Neural cell (in vitro differentiated cells): ENCODE results near the gene ABCA13. TPM values are rescaled to one million over a fixed set of nuclear protein-coding genes. Genes with fewer than 3 reads are reported as not detected.

Source experiments
- H2AFZ ChIP-seq: fragments of 200-600, 300-800 bp; sonication (generic), shearing (Covaris generic); 2 replicates; pipeline ENCODE4 v1.6.0; 2014; ENCODE audit warnings: low read depth, mild to moderate bottlenecking, antibody characterized with exemption, low read length, moderate library complexity
- H3F3A ChIP-seq: fragments of 200-600 bp; shearing (Covaris generic); 2 replicates; pipeline ENCODE4 v1.6.1; 2016; ENCODE audit warnings: mild to moderate bottlenecking, moderate library complexity, mixed read lengths, antibody characterized with exemption, low read length; ENCODE audit not compliant: insufficient read depth, poor library complexity, severe bottlenecking
- H3K27ac ChIP-seq: fragments of 200-600, 300-800 bp; sonication (generic), shearing (Covaris generic); 2 replicates; pipeline ENCODE4 v1.5.1; 2014; ENCODE audit warnings: mild to moderate bottlenecking, low read length, moderate library complexity
- H3K27me3 ChIP-seq: fragments of 300-800, 200-600 bp; sonication (generic), shearing (Covaris generic); 2 replicates; pipeline ENCODE4 v1.6.0; 2014; ENCODE audit warnings: mild to moderate bottlenecking, low read depth, low read length, moderate library complexity; ENCODE audit not compliant: insufficient read depth
- H3K36me3 ChIP-seq: fragments of 300-800, 200-600 bp; sonication (generic), shearing (Covaris generic); 2 replicates; pipeline ENCODE4 v1.5.1; 2014; ENCODE audit warnings: mild to moderate bottlenecking, antibody characterized with exemption, low read length, moderate library complexity; ENCODE audit not compliant: insufficient read depth
- H3K4me2 ChIP-seq: fragments of 300-800, 200-600 bp; sonication (generic), shearing (Covaris generic); 2 replicates; pipeline ENCODE4 v1.6.0; 2014; ENCODE audit warnings: mild to moderate bottlenecking, low read length
- H3K4me3 ChIP-seq: fragments of 300-800, 200-600 bp; sonication (generic), shearing (Covaris generic); 2 replicates; pipeline ENCODE4 v1.5.1; 2014; ENCODE audit warnings: mild to moderate bottlenecking, low read length, moderate library complexity
- H3K79me2 ChIP-seq: fragments of 200-600 bp; shearing (Covaris generic); replicated peaks from 2 replicates; pipeline ENCODE4 v1.6.0; 2014; ENCODE audit warnings: mild to moderate bottlenecking, low read length, moderate library complexity; ENCODE audit not compliant: insufficient read depth
- H3K9ac ChIP-seq: fragments of 300-800, 200-600 bp; sonication (generic), shearing (Covaris generic); 2 replicates; pipeline ENCODE4 v1.6.1; 2016; ENCODE audit warnings: mild to moderate bottlenecking, low read length, mixed read lengths
- H3K9me2 ChIP-seq: fragments of 200-600 bp; shearing (Covaris generic); 2 replicates; pipeline ENCODE4 v1.6.1; 2016; ENCODE audit warnings: mild to moderate bottlenecking, low read length, mixed read lengths; ENCODE audit not compliant: insufficient read depth
- H3K9me3 ChIP-seq: fragments of 200-600, 300-800 bp; sonication (generic), shearing (Covaris generic); 2 replicates; pipeline ENCODE4 v1.6.1; 2016; ENCODE audit warnings: mild to moderate bottlenecking, mixed run types, low read length, moderate library complexity, mixed read lengths
- H4K20me1 ChIP-seq: fragments of 200-600 bp; shearing (Covaris generic); 2 replicates; pipeline ENCODE4 v1.6.1; 2016; ENCODE audit warnings: mild to moderate bottlenecking, mixed run types; ENCODE audit not compliant: insufficient read depth
- EP300 ChIP-seq: fragments of 450-650 bp; conservative IDR thresholded peaks from 2 replicates; pipeline ENCODE4 v1.6.1; 2014; ENCODE audit warnings: antibody characterized with exemption, mild to moderate bottlenecking, moderate library complexity; ENCODE audit not compliant: poor library complexity, severe bottlenecking
- EZH2 ChIP-seq: fragments of 200-600, 300-800 bp; shearing (Covaris generic), sonication (generic); IDR thresholded peaks from 2 replicates; pipeline ENCODE4 v1.6.1; 2014; ENCODE audit warnings: antibody characterized with exemption, low read length, borderline replicate concordance, mild to moderate bottlenecking; ENCODE audit not compliant: insufficient read depth, poor library complexity, severe bottlenecking
- MXI1 ChIP-seq: fragments of 450-650 bp; conservative IDR thresholded peaks from 2 replicates; pipeline ENCODE4 v1.6.1; 2014; ENCODE audit warnings: antibody characterized with exemption, mild to moderate bottlenecking; ENCODE audit not compliant: poor library complexity, severe bottlenecking
- POLR2AphosphoS5 ChIP-seq: IDR thresholded peaks from 2 replicates; pipeline ENCODE4 v1.6.1; 2012
- RAD21 ChIP-seq: fragments of 450-650 bp; conservative IDR thresholded peaks from 2 replicates; pipeline ENCODE4 v1.6.1; 2014; ENCODE audit warnings: antibody characterized with exemption, mild to moderate bottlenecking, moderate library complexity
- SMC3 ChIP-seq: fragments of 450-650 bp; conservative IDR thresholded peaks from 2 replicates; pipeline ENCODE4 v1.6.1; 2014; ENCODE audit warnings: antibody characterized with exemption, mild to moderate bottlenecking, moderate library complexity; ENCODE audit not compliant: poor library complexity
- TAF1 ChIP-seq: IDR thresholded peaks from 2 replicates; pipeline ENCODE4 v1.6.1; 2012; ENCODE audit warnings: low read depth
- polyA plus RNA-seq: library from polyadenylated mRNA; depleted of rRNA; stranded (reverse); fragments of >200 nt; gene quantifications from 2 replicates; pipeline ENCODE4 v1.2.3, GENCODE V29; 2014
- TF ChIP-seq, protein P1 (sequence below): fragments of 450-650 bp; IDR thresholded peaks from 2 replicates; pipeline ENCODE4 v1.5.1; 2014; ENCODE audit warnings: antibody characterized with exemption, mild to moderate bottlenecking, moderate library complexity; ENCODE audit not compliant: poor library complexity, severe bottlenecking
- TF ChIP-seq, protein P2 (sequence below): IDR thresholded peaks from 2 replicates; pipeline ENCODE4 v1.6.1; 2012; ENCODE audit warnings: borderline replicate concordance

Gene ABCA13
- polyA plus RNA-seq, 1 donor from 2014 or later, result 0.20 TPM

DNA sequence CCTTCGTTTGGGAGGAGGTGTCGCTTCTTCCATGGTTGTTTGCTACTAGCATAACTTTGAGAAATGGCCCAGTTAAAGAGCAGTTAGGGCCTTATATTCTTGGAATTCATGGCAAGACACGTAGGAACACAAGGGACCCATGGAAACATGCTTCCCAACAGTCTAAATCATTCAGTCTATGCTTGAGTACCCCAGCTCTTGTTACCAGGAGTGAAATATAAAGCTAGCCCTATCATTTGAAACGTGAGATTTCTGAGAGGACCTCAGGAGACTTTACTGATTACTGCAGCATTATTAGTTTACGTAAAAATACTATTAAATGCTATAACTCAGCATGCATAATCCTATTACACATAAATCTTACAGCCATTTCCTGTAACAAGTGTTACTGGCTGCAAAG lies 424.5 kb downstream of the ABCA13 start:
- H3F3A ChIP-seq, result no peaks in the 10 kb centered on the region
- no peak overlapping the region for H3K9ac ChIP-seq
- H3K79me2 ChIP-seq, result no peaks in the 10 kb centered on the region
- TF ChIP-seq MXI1 (no peak), TAF1 (no peak), EZH2 (no peak), SMC3 (no peak), POLR2AphosphoS5 (no peak), EP300 (no peak), RAD21 (no peak)
- TF ChIP-seq, protein P1, sequence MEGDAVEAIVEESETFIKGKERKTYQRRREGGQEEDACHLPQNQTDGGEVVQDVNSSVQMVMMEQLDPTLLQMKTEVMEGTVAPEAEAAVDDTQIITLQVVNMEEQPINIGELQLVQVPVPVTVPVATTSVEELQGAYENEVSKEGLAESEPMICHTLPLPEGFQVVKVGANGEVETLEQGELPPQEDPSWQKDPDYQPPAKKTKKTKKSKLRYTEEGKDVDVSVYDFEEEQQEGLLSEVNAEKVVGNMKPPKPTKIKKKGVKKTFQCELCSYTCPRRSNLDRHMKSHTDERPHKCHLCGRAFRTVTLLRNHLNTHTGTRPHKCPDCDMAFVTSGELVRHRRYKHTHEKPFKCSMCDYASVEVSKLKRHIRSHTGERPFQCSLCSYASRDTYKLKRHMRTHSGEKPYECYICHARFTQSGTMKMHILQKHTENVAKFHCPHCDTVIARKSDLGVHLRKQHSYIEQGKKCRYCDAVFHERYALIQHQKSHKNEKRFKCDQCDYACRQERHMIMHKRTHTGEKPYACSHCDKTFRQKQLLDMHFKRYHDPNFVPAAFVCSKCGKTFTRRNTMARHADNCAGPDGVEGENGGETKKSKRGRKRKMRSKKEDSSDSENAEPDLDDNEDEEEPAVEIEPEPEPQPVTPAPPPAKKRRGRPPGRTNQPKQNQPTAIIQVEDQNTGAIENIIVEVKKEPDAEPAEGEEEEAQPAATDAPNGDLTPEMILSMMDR, result no peak
- TF ChIP-seq, protein P2, sequence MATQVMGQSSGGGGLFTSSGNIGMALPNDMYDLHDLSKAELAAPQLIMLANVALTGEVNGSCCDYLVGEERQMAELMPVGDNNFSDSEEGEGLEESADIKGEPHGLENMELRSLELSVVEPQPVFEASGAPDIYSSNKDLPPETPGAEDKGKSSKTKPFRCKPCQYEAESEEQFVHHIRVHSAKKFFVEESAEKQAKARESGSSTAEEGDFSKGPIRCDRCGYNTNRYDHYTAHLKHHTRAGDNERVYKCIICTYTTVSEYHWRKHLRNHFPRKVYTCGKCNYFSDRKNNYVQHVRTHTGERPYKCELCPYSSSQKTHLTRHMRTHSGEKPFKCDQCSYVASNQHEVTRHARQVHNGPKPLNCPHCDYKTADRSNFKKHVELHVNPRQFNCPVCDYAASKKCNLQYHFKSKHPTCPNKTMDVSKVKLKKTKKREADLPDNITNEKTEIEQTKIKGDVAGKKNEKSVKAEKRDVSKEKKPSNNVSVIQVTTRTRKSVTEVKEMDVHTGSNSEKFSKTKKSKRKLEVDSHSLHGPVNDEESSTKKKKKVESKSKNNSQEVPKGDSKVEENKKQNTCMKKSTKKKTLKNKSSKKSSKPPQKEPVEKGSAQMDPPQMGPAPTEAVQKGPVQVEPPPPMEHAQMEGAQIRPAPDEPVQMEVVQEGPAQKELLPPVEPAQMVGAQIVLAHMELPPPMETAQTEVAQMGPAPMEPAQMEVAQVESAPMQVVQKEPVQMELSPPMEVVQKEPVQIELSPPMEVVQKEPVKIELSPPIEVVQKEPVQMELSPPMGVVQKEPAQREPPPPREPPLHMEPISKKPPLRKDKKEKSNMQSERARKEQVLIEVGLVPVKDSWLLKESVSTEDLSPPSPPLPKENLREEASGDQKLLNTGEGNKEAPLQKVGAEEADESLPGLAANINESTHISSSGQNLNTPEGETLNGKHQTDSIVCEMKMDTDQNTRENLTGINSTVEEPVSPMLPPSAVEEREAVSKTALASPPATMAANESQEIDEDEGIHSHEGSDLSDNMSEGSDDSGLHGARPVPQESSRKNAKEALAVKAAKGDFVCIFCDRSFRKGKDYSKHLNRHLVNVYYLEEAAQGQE, result no peak
- H3K4me3 ChIP-seq, result no peak overlapping the region
- no peaks in the 10 kb centered on the region for H3K9me3 ChIP-seq
- no peaks in the 10 kb centered on the region for H4K20me1 ChIP-seq
- no peak overlapping the region for H3K4me2 ChIP-seq
- H3K27me3 ChIP-seq, result no peaks in the 10 kb centered on the region
- H2AFZ ChIP-seq, result no peak overlapping the region
- H3K27ac ChIP-seq, result no peak overlapping the region
- H3K9me2 ChIP-seq, result no peaks in the 10 kb centered on the region
- no peaks in the 10 kb centered on the region for H3K36me3 ChIP-seq

DNA sequence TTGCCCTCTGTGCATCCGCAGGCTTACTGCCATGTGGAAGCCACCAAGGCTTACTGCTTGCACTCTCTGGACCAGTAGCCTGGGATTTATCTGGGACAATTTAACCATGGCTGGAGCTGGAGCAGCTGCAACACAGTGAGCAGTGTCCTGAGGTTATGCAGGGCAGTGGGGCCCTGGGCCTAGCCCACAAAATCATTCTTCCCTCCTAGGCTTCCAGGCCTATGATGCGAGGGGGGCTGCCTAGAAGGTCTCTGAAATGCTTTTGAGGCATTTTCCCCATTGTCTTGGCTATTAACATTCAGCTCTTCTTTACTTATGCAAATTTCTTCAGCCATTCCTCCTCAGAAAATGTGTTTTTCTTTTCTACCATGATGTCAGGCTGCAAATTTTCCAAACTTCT lies 439.4 kb downstream of the ABCA13 start:
- Histone ChIP-seq H3K9me2 (no peaks in the 10 kb centered on the region), H3K36me3 (no peaks in the 10 kb centered on the region), H3K4me2 (no peak overlapping the region), H3K27ac (no peak overlapping the region), H2AFZ (no peak overlapping the region), H3K4me3 (no peak overlapping the region), H3F3A (no peaks in the 10 kb centered on the region), H3K9ac (no peak overlapping the region), H3K9me3 (peaks cover 3% of the 10 kb centered on the region), H3K27me3 (no peaks in the 10 kb centered on the region), H4K20me1 (no peaks in the 10 kb centered on the region), H3K79me2 (no peaks in the 10 kb centered on the region)
- TF ChIP-seq, protein P2, result no peak
- TF ChIP-seq EP300 (no peak), SMC3 (no peak)
